GM06990 (cell line): Measurements from ENCODE around the gene ATP1A1.

ENCODE experiments used
- DNase-seq: peaks from one replicate; pipeline ENCODE4 v3.0.0-alpha.2; 2011; ENCODE audit not compliant: insufficient read length; ENCODE audit errors: extremely low read depth
- H3K27me3 ChIP-seq: replicated peaks from 2 replicates; pipeline ENCODE4 v1.6.0; 2011; ENCODE audit warnings: low read length; ENCODE audit not compliant: control insufficient read depth, insufficient read depth
- H3K36me3 ChIP-seq: 2 replicates; pipeline ENCODE4 v1.5.1; 2011; ENCODE audit warnings: low read length; ENCODE audit not compliant: control insufficient read depth, insufficient read depth
- H3K4me3 ChIP-seq: replicated peaks from 2 replicates; pipeline ENCODE4 v1.5.1; 2011; ENCODE audit warnings: low read depth, mild to moderate bottlenecking, control low read depth, low read length
- TF ChIP-seq, protein P1 (sequence below): IDR thresholded peaks from 2 replicates; pipeline ENCODE4 v1.5.1; 2011; ENCODE audit warnings: low read length, control low read depth, mild to moderate bottlenecking, inconsistent platforms; ENCODE audit not compliant: insufficient read depth, poor library complexity, severe bottlenecking

The ATP1A1 gene

GRCh38 chr1:116415200-116415698 lies 42.2 kb downstream of the ATP1A1 start:
- H3K27me3 ChIP-seq, result no peaks in the 10 kb centered on the region
- H3K4me3 ChIP-seq, result no peak overlapping the region
- DNase-seq, result no peak
- peaks cover 3% of the 10 kb centered on the region for H3K36me3 ChIP-seq
- TF ChIP-seq, protein P1, sequence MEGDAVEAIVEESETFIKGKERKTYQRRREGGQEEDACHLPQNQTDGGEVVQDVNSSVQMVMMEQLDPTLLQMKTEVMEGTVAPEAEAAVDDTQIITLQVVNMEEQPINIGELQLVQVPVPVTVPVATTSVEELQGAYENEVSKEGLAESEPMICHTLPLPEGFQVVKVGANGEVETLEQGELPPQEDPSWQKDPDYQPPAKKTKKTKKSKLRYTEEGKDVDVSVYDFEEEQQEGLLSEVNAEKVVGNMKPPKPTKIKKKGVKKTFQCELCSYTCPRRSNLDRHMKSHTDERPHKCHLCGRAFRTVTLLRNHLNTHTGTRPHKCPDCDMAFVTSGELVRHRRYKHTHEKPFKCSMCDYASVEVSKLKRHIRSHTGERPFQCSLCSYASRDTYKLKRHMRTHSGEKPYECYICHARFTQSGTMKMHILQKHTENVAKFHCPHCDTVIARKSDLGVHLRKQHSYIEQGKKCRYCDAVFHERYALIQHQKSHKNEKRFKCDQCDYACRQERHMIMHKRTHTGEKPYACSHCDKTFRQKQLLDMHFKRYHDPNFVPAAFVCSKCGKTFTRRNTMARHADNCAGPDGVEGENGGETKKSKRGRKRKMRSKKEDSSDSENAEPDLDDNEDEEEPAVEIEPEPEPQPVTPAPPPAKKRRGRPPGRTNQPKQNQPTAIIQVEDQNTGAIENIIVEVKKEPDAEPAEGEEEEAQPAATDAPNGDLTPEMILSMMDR, result no peak

- DNase-seq, result no peak
- no peak overlapping the region for H3K4me3 ChIP-seq
- no peaks in the 10 kb centered on the region for H3K27me3 ChIP-seq
- TF ChIP-seq, protein P1, result no peak
- peaks cover 3% of the 10 kb centered on the region for H3K36me3 ChIP-seq
Observed at GRCh38 chr1:116415699-116416533, 42.9 kb downstream of the ATP1A1 start.

DNA sequence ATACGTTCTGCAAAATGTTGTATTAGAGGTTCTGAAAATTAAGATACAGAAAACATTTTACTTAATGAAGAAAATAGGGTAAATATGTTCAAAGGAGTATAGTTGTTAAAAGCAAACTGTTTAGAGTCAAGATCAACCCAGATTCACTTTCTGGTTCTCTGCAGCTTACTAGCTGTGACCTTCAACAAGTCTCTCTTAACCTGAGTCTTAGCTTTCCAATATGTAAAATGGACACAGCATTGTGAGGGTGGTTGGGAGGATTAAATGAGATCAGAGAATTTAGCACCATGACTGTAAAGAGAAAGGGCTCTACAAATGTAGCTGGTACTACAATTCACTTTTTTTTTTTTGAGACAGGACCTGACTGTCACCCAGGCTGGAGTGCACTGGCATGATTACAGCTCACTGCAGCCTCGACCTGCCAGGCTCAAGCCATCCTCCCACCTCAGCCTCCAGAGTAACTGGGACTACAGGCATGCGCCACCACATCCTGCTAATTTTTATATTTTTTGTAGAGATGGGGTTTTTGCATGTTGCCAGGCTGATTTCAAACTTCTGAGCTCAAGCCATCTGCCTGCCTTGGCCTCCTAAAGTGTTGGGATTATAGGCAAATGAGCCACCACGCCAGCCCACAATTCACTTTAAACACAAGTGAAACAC lies 43.9 kb downstream of the ATP1A1 start:
- TF ChIP-seq, protein P1, result no peak
- no peak overlapping the region for H3K4me3 ChIP-seq
- H3K36me3 ChIP-seq, result peaks cover 3% of the 10 kb centered on the region
- DNase-seq, result no peak
- no peaks in the 10 kb centered on the region for H3K27me3 ChIP-seq

- no peaks in the 10 kb centered on the region for H3K27me3 ChIP-seq
- peaks cover 3% of the 10 kb centered on the region for H3K36me3 ChIP-seq
- DNase-seq, result no peak
- TF ChIP-seq, protein P1, result no peak
- peak overlapping the region; percentile 100 for H3K4me3 ChIP-seq
Observed at GRCh38 chr1:116417678-116418077, 44.6 kb downstream of the ATP1A1 start.

- H3K36me3 ChIP-seq, result peaks cover 3% of the 10 kb centered on the region
- DNase-seq, result peak; percentile 95
- TF ChIP-seq, protein P1, result no peak
- H3K27me3 ChIP-seq, result no peaks in the 10 kb centered on the region
- peak overlapping the region; percentile 100 for H3K4me3 ChIP-seq
Observed at GRCh38 chr1:116418091-116418830, 45.2 kb downstream of the ATP1A1 start.
